Measurements from ENCODE around the gene SAYSD1.
A peak's percentile ranks its signal among the peaks of the same experiment; 100 is the strongest.

The SAYSD1 gene

GRCh38 chr6:39080246-39080875, 34.6 kb downstream of the SAYSD1 start:
- no peaks in the 10 kb centered on the region for H3K27me3 ChIP-seq (ENCODE audit: insufficient read depth, low read depth, severe bottlenecking)
- DNase-seq = peak; percentile 8
- TF ChIP-seq, protein P1, sequence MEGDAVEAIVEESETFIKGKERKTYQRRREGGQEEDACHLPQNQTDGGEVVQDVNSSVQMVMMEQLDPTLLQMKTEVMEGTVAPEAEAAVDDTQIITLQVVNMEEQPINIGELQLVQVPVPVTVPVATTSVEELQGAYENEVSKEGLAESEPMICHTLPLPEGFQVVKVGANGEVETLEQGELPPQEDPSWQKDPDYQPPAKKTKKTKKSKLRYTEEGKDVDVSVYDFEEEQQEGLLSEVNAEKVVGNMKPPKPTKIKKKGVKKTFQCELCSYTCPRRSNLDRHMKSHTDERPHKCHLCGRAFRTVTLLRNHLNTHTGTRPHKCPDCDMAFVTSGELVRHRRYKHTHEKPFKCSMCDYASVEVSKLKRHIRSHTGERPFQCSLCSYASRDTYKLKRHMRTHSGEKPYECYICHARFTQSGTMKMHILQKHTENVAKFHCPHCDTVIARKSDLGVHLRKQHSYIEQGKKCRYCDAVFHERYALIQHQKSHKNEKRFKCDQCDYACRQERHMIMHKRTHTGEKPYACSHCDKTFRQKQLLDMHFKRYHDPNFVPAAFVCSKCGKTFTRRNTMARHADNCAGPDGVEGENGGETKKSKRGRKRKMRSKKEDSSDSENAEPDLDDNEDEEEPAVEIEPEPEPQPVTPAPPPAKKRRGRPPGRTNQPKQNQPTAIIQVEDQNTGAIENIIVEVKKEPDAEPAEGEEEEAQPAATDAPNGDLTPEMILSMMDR (IDR thresholded peaks at IDR 0.05; ENCODE audit: low read depth, low read length) = no peak
- no peak overlapping the region for H3K4me3 ChIP-seq (ENCODE audit: low read depth, low read length)
- H3K27ac ChIP-seq = no peak overlapping the region
- H3K36me3 ChIP-seq = no peaks in the 10 kb centered on the region
- H3K9me3 ChIP-seq (ENCODE audit: severe bottlenecking) = no peaks in the 10 kb centered on the region

DNA sequence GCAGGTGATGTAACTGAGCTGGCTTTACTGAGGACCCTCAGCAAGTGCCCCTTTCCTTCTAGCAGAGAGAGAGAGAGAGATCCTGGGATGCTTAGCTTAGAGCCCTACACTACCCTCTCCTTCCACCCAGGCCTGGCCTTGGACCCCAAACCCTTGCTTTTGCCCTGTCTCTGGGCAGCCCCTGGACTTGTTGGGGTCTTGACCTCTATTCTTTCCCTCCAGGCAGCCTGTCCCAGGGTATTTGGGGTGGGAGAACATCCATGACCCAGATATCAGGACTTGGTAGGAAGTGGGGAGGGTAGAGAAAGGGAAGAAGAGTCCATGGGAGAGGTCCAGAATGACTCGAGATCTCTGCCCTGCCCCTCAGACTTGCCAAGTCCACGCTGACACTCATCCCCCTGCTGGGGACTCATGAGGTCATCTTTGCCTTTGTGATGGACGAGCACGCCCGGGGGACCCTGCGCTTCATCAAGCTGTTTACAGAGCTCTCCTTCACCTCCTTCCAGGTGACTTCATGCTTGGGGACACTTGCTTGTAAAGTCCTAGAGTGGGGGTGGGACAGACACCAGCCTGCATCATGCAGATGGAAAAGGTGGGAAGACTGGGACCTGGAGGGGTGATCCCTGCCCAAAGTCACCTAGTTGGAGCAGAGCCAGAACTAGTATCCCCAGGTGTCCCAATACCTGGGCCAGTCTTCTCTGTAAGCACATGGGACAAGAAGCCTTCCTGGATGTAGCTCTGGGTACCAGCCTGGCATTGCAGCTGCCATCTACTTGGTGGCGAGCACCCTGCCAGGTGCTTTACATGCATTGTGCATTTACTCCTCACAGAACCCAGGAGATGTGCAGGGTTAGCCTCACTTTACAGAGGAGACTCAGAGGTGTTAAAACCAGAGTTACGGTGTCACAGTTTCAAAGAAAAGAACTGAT, 35.5 kb downstream of the SAYSD1 start:
- H3K9me3 ChIP-seq (ENCODE audit: severe bottlenecking) = no peaks in the 10 kb centered on the region
- no peaks in the 10 kb centered on the region for H3K36me3 ChIP-seq
- no peaks in the 10 kb centered on the region for H3K27me3 ChIP-seq (ENCODE audit: insufficient read depth, low read depth, severe bottlenecking)
- no peak overlapping the region for H3K4me3 ChIP-seq (ENCODE audit: low read depth, low read length)
- H3K27ac ChIP-seq = no peak overlapping the region
- TF ChIP-seq, protein P1 (IDR thresholded peaks at IDR 0.05; ENCODE audit: low read depth, low read length) = no peak
- no peak for DNase-seq

DNA sequence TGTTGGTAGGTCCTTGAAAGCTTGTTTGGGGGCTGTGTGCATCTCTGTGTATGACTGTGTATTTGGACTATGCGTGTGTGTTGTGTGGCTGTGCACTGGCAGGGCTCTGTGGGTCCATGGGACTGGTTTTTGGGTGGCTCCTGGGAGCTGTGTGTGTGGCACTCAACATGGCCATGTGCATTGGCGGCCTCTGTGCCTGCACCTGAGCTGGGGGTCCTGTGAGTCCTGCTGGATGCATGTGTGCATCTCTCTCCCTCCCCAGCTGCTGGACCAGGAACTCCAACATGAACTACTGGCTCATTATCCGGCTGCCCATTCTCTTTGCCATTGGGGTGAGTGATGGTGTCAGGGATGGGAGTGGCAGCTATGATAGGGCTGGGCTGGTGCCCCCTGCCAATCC, 36.3 kb downstream of the SAYSD1 start:
- TF ChIP-seq, protein P1 (IDR thresholded peaks at IDR 0.05; ENCODE audit: low read depth, low read length) = no peak
- no peaks in the 10 kb centered on the region for H3K36me3 ChIP-seq
- H3K27ac ChIP-seq = no peak overlapping the region
- DNase-seq = no peak
- H3K9me3 ChIP-seq (ENCODE audit: severe bottlenecking) = no peaks in the 10 kb centered on the region
- no peaks in the 10 kb centered on the region for H3K27me3 ChIP-seq (ENCODE audit: insufficient read depth, low read depth, severe bottlenecking)
- H3K4me3 ChIP-seq (ENCODE audit: low read depth, low read length) = no peak overlapping the region

DNA sequence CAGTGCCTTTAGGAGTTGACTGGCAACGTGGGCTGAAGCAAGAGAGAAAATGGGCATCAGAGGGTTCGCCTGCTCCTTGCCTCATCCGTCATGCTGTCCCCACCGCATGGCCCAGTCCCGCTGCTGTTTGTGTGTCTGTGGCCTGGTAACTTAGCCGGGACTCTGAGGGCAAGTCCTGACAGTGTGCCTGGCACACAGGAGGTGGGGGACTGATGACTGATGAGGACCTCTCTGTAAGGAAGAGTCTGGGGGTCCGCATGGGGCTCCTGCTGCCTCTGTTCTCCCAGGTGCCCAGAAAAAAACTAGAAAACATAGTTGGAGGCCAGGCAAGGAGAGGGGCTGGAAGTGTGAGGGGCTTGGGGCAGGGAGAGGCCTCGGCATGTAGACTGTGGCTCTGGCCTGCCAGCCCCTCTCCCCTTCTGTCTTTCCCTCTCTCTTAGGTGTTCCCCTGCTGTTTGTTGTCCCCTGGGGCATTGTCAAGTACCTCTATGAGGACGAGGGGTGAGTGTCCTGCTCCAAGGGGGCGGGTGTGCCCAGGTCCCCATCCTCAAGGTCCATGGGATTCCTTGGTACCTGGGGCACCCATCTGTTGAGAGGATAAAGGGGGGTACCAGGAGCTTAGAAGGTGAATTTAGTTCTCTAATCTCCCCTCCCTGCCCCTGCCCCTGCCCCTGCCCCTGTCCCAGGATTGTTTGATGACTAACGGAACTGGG, 36.9 kb downstream of the SAYSD1 start:
- TF ChIP-seq, protein P1 (IDR thresholded peaks at IDR 0.05; ENCODE audit: low read depth, low read length) = no peak
- Histone ChIP-seq H3K36me3 (no peaks in the 10 kb centered on the region), H3K27ac (no peak overlapping the region), H3K9me3 (ENCODE audit: severe bottlenecking) (no peaks in the 10 kb centered on the region), H3K27me3 (ENCODE audit: insufficient read depth, low read depth, severe bottlenecking) (no peaks in the 10 kb centered on the region), H3K4me3 (ENCODE audit: low read depth, low read length) (no peak overlapping the region)
- no peak for DNase-seq

GRCh38 chr6:39076623-39077535, 38.1 kb downstream of the SAYSD1 start:
- Histone ChIP-seq H3K27ac (no peak overlapping the region), H3K9me3 (ENCODE audit: severe bottlenecking) (no peaks in the 10 kb centered on the region), H3K36me3 (no peaks in the 10 kb centered on the region), H3K27me3 (ENCODE audit: insufficient read depth, low read depth, severe bottlenecking) (no peaks in the 10 kb centered on the region), H3K4me3 (ENCODE audit: low read depth, low read length) (no peak overlapping the region)
- peak; percentile 84 for DNase-seq
- TF ChIP-seq, protein P1 (IDR thresholded peaks at IDR 0.05; ENCODE audit: low read depth, low read length) = no peak

Data from WERI-Rb-1 (cell line).